HCT116 (cell line): ENCODE measurements around the gene FNDC5. TPM values are rescaled to one million over a fixed set of nuclear protein-coding genes. Genes with fewer than 3 reads are reported as not detected.

ENCODE experiments used
- ATAC-seq: fragments of 200-7000 bp; cut with Tn5 transposase; 2 replicates; pipeline ENCODE4 v1.9.1; 2020; ENCODE audit warnings: mild to moderate bottlenecking, moderate library complexity
- BruUV-seq: library from RNA; stranded (reverse); fragments of 400-500 nt; replicated peaks from 2 replicates; lab custom pipeline; 2021; lab: Mats Ljungman, UMichigan
- CTCF ChIA-PET: fragments of 300-600 bp; sonication (Branson Sonifier 250); formaldehyde crosslinking; loops from one replicate; lab custom pipeline; 2021; ENCODE audit warnings: antibody characterized with exemption; lab: Charles Lee
- POLR2A ChIA-PET: fragments of 300-600, 350-600 bp; sonication (Branson Sonifier 250); formaldehyde crosslinking; loops from one replicate; lab custom pipeline; 2021; ENCODE audit warnings: antibody characterized with exemption; lab: Charles Lee
- RAD21 ChIA-PET, 2 experiments: fragments of 300-600 bp; sonication (Branson Sonifier 250); formaldehyde crosslinking; loops; one replicate each; lab custom pipeline; 2023; ENCODE audit warnings: low total read pairs in 2 of 2; ENCODE audit not compliant: uncharacterized antibody in 2 of 2, unreplicated experiment in 2 of 2, low non-redundant PET in 1 of 2; lab: Charles Lee
- DNase-seq: peaks from one replicate; pipeline ENCODE4 v3.0.0-alpha.2; 2010; ENCODE audit warnings: low read depth, low spot score
- H2AFZ ChIP-seq: fragments of 200-600 bp; shearing (Covaris generic), sonication (generic); 2 replicates; pipeline ENCODE4 v1.6.1; 2017; ENCODE audit warnings: low read depth, mixed run types, mixed read lengths, antibody characterized with exemption, low read length; ENCODE audit not compliant: poor library complexity, severe bottlenecking
- H3K27ac ChIP-seq: 2 replicates; pipeline ENCODE4 v1.5.1; 2012; ENCODE audit warnings: low read depth, low read length
- H3K27me3 ChIP-seq: fragments of 200-600 bp; sonication (generic); 2 replicates; pipeline ENCODE4 v1.6.1; 2016; ENCODE audit warnings: mixed run types, low read length, mixed read lengths; ENCODE audit not compliant: insufficient read depth
- H3K36me3 ChIP-seq, 2 experiments: fragments of 200-500 bp in 1 of 2; fragments of 200-600 bp in 1 of 2; sonication (Bioruptor generic) in 1 of 2; sonication (generic) in 1 of 2; 2 replicates each; pipeline versions ENCODE4 v1.5.1 to v1.6.1; 2014 to 2016; ENCODE audit warnings: low read length in 2 of 2, inconsistent platforms in 1 of 2, mixed read lengths in 1 of 2, mixed run types in 1 of 2; ENCODE audit not compliant: insufficient read depth in 2 of 2, control insufficient read depth in 1 of 2
- H3K4me1 ChIP-seq, 2 experiments: fragments of 200-600 bp in 1 of 2; sonication (generic) in 1 of 2; 2 replicates each; pipeline versions ENCODE4 v1.5.1 to v1.6.1; 2012 to 2017; ENCODE audit warnings: low read length in 2 of 2, inconsistent platforms in 1 of 2, mild to moderate bottlenecking in 1 of 2, mixed read lengths in 1 of 2, mixed run types in 1 of 2, moderate library complexity in 1 of 2; ENCODE audit not compliant: insufficient read depth in 2 of 2, control insufficient read depth in 1 of 2
- H3K4me2 ChIP-seq: fragments of 200-600 bp; sonication (generic); 2 replicates; pipeline ENCODE4 v1.6.1; 2017; ENCODE audit warnings: mixed run types, low read length, mixed read lengths
- H3K4me3 ChIP-seq, 2 experiments: fragments of 200-600 bp in 1 of 2; sonication (generic) in 1 of 2; replicated peaks in 1 of 2; 2 replicates each; pipeline ENCODE4 v1.5.1; 2011 to 2016; ENCODE audit warnings: low read length in 2 of 2, control low read depth in 1 of 2, low read depth in 1 of 2, mild to moderate bottlenecking in 1 of 2, mixed read lengths in 1 of 2, mixed run types in 1 of 2
- H3K79me2 ChIP-seq: fragments of 200-600 bp; sonication (generic); 2 replicates; pipeline ENCODE4 v1.6.1; 2017; ENCODE audit warnings: mild to moderate bottlenecking, mixed run types, low read length, moderate library complexity, mixed read lengths; ENCODE audit not compliant: insufficient read depth
- H3K9ac ChIP-seq: fragments of 200-600 bp; sonication (generic); 2 replicates; pipeline ENCODE4 v1.6.1; 2016; ENCODE audit warnings: low read length, mixed read lengths
- H3K9me2 ChIP-seq: fragments of 200-600 bp; sonication (generic), shearing (Covaris generic); 2 replicates; pipeline ENCODE4 v1.6.1; 2017; ENCODE audit warnings: mixed run types, mild to moderate bottlenecking, moderate library complexity; ENCODE audit not compliant: insufficient read depth
- H3K9me3 ChIP-seq, 2 experiments: fragments of 200-500 bp in 1 of 2; fragments of 200-600 bp in 1 of 2; sonication (Bioruptor generic) in 1 of 2; sonication (generic) in 1 of 2; 2 replicates each; pipeline ENCODE4 v1.6.1; 2014 to 2017; ENCODE audit warnings: low read length in 2 of 2, mixed read lengths in 2 of 2, inconsistent platforms in 1 of 2, low read depth in 1 of 2, mild to moderate bottlenecking in 1 of 2, mixed run types in 1 of 2, moderate library complexity in 1 of 2; ENCODE audit not compliant: control insufficient read depth in 1 of 2, insufficient read depth in 1 of 2
- H4K20me1 ChIP-seq: fragments of 200-600 bp; sonication (generic), shearing (Covaris generic); 2 replicates; pipeline ENCODE4 v1.6.1; 2017; ENCODE audit warnings: mixed run types, mild to moderate bottlenecking, moderate library complexity; ENCODE audit not compliant: insufficient read depth
- CBX3 ChIP-seq: IDR thresholded peaks from 2 replicates; pipeline ENCODE4 v1.6.1; 2012; ENCODE audit warnings: low read depth
- CEBPB ChIP-seq: IDR thresholded peaks from 2 replicates; pipeline ENCODE4 v1.6.1; 2012; ENCODE audit warnings: low read depth
- EGR1 ChIP-seq: IDR thresholded peaks from 2 replicates; pipeline ENCODE4 v1.6.1; 2012; ENCODE audit warnings: low read depth
- EZH2 ChIP-seq: fragments of 200-600 bp; sonication (generic); IDR thresholded peaks from 2 replicates; pipeline ENCODE4 v1.6.1; 2017; ENCODE audit warnings: antibody characterized with exemption, mixed run types
- EZH2phosphoT487 ChIP-seq: fragments of 200-600 bp; IDR thresholded peaks from 2 replicates; pipeline ENCODE4 v1.6.1; 2018; ENCODE audit warnings: antibody characterized with exemption, borderline replicate concordance
- POLR2A ChIP-seq: IDR thresholded peaks from 2 replicates; pipeline ENCODE4 v1.7.0; 2011; ENCODE audit warnings: borderline replicate concordance; ENCODE audit not compliant: insufficient read depth, insufficient read length; ENCODE audit errors: extremely low read depth
- POLR2AphosphoS5 ChIP-seq: IDR thresholded peaks from 2 replicates; pipeline ENCODE4 v1.6.1; 2011; ENCODE audit warnings: mild to moderate bottlenecking, low read depth, low read length, moderate library complexity
- RAD21 ChIP-seq: IDR thresholded peaks from 2 replicates; pipeline ENCODE4 v1.6.1; 2012; ENCODE audit warnings: low read depth, mild to moderate bottlenecking
- SIN3A ChIP-seq: IDR thresholded peaks from 2 replicates; pipeline ENCODE4 v1.6.1; 2012; ENCODE audit warnings: low read depth
- SP1 ChIP-seq: IDR thresholded peaks from 2 replicates; pipeline ENCODE4 v1.6.1; 2012; ENCODE audit warnings: low read depth
- SRF ChIP-seq: IDR thresholded peaks from 2 replicates; pipeline ENCODE4 v1.6.1; 2012; ENCODE audit warnings: low read depth
- ZFX ChIP-seq: fragments of 450-650 bp; IDR thresholded peaks from 2 replicates; pipeline ENCODE4 v1.6.1; 2017
- ZNF274 ChIP-seq: fragments of 200-500 bp; sonication (Bioruptor generic); IDR thresholded peaks from 2 replicates; pipeline ENCODE4 v1.6.1; 2014; ENCODE audit warnings: mild to moderate bottlenecking, low read depth, low read length, inconsistent platforms
- intact Hi-C: fragments of 100-400 bp; cut with micrococcal nuclease; formaldehyde crosslinking; loops from 2 replicates; pipeline ENCODE4 v1.10.0; 2022
- total RNA-seq: library from RNA; stranded (reverse); gene quantifications from one replicate; pipeline ENCODE4 v1.2.1, GENCODE V29; 2021; ENCODE audit not compliant: unreplicated experiment
- TF ChIP-seq, protein P1 (sequence below), 3 experiments: fragments of 200-600 bp in 1 of 3; sonication (generic) in 1 of 3; IDR thresholded peaks in 2 of 3; conservative IDR thresholded peaks in 1 of 3; 2 replicates each; pipeline ENCODE4 v1.5.1; 2012 to 2017; ENCODE audit warnings: low read depth in 2 of 3, low read length in 2 of 3, antibody characterized with exemption in 1 of 3, borderline replicate concordance in 1 of 3, control low read depth in 1 of 3, mild to moderate bottlenecking in 1 of 3, mixed read lengths in 1 of 3, mixed run types in 1 of 3, moderate library complexity in 1 of 3; ENCODE audit not compliant: insufficient read depth in 1 of 3
- TF ChIP-seq, protein P2 (sequence below): IDR thresholded peaks from 2 replicates; pipeline ENCODE4 v1.6.1; 2011; ENCODE audit warnings: mild to moderate bottlenecking, low read length, moderate library complexity; ENCODE audit not compliant: insufficient replicate concordance; ENCODE audit errors: extremely low read depth
- TF ChIP-seq, protein P3 (sequence below): IDR thresholded peaks from 2 replicates; pipeline ENCODE4 v1.6.1; 2012
- TF ChIP-seq, protein P4 (sequence below): IDR thresholded peaks from 2 replicates; pipeline ENCODE4 v1.6.1; 2012

Gene FNDC5
- total RNA-seq, 1 experiment from 2014 or later: not detected

DNA sequence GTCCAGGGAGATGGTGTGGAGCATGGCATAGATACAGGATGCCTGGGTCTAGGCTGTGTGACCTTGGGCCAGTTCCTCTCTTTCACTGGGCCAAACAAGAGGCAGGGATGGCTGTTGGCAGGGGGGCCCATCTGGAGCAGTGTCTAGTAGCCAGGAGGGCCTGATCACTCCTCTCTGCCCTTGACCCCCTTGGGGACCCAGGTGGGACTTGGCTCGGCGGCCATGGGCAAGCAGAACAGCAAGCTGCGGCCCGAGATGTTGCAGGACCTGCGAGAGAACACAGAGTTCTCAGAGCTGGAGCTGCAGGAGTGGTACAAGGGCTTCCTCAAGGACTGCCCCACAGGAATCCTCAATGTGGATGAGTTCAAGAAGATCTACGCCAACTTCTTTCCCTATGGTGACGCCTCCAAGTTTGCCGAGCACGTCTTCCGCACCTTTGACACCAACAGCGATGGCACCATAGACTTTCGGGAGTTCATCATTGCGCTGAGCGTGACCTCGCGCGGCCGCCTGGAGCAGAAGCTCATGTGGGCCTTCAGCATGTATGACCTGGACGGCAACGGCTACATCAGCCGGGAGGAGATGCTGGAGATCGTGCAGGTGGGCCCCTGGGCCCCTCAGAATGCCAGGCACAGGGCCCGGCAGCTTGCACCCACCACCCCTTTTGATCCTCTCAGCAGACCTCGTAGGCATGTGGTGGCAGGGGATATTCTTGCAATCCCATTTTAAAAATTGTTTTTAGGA lies 18.1 kb upstream of the FNDC5 start:
- no peak overlapping the region for H3K4me2 ChIP-seq
- H4K20me1 ChIP-seq: no peaks in the 10 kb centered on the region
- H3K79me2 ChIP-seq: no peaks in the 10 kb centered on the region
- no peak overlapping the region for H3K27ac ChIP-seq
- no peaks in the 10 kb centered on the region for H3K27me3 ChIP-seq
- ATAC-seq: no peak
- no peaks in the 10 kb centered on the region for H3K9me3 ChIP-seq
- POLR2A ChIA-PET: no interaction called here
- RAD21 ChIA-PET: no interaction called here
- no peak for TF ChIP-seq EZH2
- no peak for TF ChIP-seq SP1
- no peak for TF ChIP-seq SIN3A
- TF ChIP-seq RAD21: no peak
- TF ChIP-seq, protein P1, sequence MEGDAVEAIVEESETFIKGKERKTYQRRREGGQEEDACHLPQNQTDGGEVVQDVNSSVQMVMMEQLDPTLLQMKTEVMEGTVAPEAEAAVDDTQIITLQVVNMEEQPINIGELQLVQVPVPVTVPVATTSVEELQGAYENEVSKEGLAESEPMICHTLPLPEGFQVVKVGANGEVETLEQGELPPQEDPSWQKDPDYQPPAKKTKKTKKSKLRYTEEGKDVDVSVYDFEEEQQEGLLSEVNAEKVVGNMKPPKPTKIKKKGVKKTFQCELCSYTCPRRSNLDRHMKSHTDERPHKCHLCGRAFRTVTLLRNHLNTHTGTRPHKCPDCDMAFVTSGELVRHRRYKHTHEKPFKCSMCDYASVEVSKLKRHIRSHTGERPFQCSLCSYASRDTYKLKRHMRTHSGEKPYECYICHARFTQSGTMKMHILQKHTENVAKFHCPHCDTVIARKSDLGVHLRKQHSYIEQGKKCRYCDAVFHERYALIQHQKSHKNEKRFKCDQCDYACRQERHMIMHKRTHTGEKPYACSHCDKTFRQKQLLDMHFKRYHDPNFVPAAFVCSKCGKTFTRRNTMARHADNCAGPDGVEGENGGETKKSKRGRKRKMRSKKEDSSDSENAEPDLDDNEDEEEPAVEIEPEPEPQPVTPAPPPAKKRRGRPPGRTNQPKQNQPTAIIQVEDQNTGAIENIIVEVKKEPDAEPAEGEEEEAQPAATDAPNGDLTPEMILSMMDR (IDR thresholded peaks at IDR 0.05 in 2 of 3, conservative IDR thresholded peaks at IDR 0.05 in 1 of 3; ENCODE audit: borderline replicate concordance in 1 of 3, insufficient read depth in 1 of 3, low read depth in 2 of 3, low read length in 2 of 3): no peak
- TF ChIP-seq SRF: no peak
- TF ChIP-seq POLR2AphosphoS5: no peak
- no peak for TF ChIP-seq CEBPB
- TF ChIP-seq, protein P2, sequence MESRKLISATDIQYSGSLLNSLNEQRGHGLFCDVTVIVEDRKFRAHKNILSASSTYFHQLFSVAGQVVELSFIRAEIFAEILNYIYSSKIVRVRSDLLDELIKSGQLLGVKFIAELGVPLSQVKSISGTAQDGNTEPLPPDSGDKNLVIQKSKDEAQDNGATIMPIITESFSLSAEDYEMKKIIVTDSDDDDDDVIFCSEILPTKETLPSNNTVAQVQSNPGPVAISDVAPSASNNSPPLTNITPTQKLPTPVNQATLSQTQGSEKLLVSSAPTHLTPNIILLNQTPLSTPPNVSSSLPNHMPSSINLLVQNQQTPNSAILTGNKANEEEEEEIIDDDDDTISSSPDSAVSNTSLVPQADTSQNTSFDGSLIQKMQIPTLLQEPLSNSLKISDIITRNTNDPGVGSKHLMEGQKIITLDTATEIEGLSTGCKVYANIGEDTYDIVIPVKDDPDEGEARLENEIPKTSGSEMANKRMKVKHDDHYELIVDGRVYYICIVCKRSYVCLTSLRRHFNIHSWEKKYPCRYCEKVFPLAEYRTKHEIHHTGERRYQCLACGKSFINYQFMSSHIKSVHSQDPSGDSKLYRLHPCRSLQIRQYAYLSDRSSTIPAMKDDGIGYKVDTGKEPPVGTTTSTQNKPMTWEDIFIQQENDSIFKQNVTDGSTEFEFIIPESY: no peak
- TF ChIP-seq, protein P3, sequence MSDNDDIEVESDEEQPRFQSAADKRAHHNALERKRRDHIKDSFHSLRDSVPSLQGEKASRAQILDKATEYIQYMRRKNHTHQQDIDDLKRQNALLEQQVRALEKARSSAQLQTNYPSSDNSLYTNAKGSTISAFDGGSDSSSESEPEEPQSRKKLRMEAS: no peak
- TF ChIP-seq, protein P4, sequence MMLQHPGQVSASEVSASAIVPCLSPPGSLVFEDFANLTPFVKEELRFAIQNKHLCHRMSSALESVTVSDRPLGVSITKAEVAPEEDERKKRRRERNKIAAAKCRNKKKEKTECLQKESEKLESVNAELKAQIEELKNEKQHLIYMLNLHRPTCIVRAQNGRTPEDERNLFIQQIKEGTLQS: no peak
- no peak for TF ChIP-seq ZNF274
- TF ChIP-seq EZH2phosphoT487: no peak
- TF ChIP-seq POLR2A: no peak
- TF ChIP-seq EGR1: no peak
- no peak for TF ChIP-seq CBX3
- no peak for TF ChIP-seq ZFX
- BruUV-seq: no TSS peak
- DNase-seq: no peak
- H3K9me2 ChIP-seq: no peaks in the 10 kb centered on the region
- no peak overlapping the region for H3K9ac ChIP-seq
- CTCF ChIA-PET: interaction anchor here (1.3 to 1.4 kb wide), 2 partner anchors 12 to 197 kb away, joined by 3 read pairs; no protein-coding TSS in a partner anchor
- H3K4me3 ChIP-seq: no peak overlapping the region
- no peaks in the 10 kb centered on the region for H3K36me3 ChIP-seq
- H3K4me1 ChIP-seq: peaks cover 0 to 13% of the 10 kb centered on the region in 2 experiments; a peak in 1 of 4 replicates
- intact Hi-C loops: no loop called here
- H2AFZ ChIP-seq: no peak overlapping the region
